H9 (cell line): ENCODE results near the gene GCAT. TPM values are rescaled to one million over a fixed set of nuclear protein-coding genes. Genes with fewer than 3 reads are reported as not detected.

Experiments
- DNase-seq: peaks from one replicate; pipeline ENCODE4 v3.0.0-alpha.2; 2017
- H2AFZ ChIP-seq: one replicate; pipeline ENCODE4 v1.6.1; 2013; ENCODE audit warnings: mild to moderate bottlenecking, low read length, control low read depth, moderate library complexity
- H2AK5ac ChIP-seq: 2 replicates; pipeline ENCODE4 v1.6.1; 2013; ENCODE audit warnings: low read length, control low read depth, mixed read lengths; ENCODE audit not compliant: insufficient read length
- H2BK120ac ChIP-seq: one replicate; pipeline ENCODE4 v1.6.1; 2013; ENCODE audit warnings: low read depth, mild to moderate bottlenecking, low read length, control low read depth, inconsistent platforms; ENCODE audit not compliant: poor library complexity, severe bottlenecking
- H2BK12ac ChIP-seq: 2 replicates; pipeline ENCODE4 v1.6.1; 2013; ENCODE audit warnings: low read length, control low read depth, mixed read lengths, low read depth; ENCODE audit not compliant: insufficient read length
- H2BK15ac ChIP-seq: 2 replicates; pipeline ENCODE4 v1.6.1; 2013; ENCODE audit warnings: low read depth, low read length, control low read depth
- H2BK20ac ChIP-seq: one replicate; pipeline ENCODE4 v1.6.1; 2013; ENCODE audit warnings: low read depth, mild to moderate bottlenecking, low read length, control low read depth, inconsistent platforms; ENCODE audit not compliant: poor library complexity, severe bottlenecking
- H2BK5ac ChIP-seq: 2 replicates; pipeline ENCODE4 v1.6.1; 2013; ENCODE audit warnings: low read length, control low read depth, mixed read lengths; ENCODE audit not compliant: insufficient read length
- H3K14ac ChIP-seq: 2 replicates; pipeline ENCODE4 v1.6.1; 2013; ENCODE audit warnings: low read length, control low read depth; ENCODE audit not compliant: insufficient read depth
- H3K18ac ChIP-seq: 2 replicates; pipeline ENCODE4 v1.6.1; 2013; ENCODE audit warnings: low read depth, mild to moderate bottlenecking, mixed read lengths, low read length, control low read depth; ENCODE audit not compliant: insufficient read length
- H3K23ac ChIP-seq: 2 replicates; pipeline ENCODE4 v1.6.1; 2013; ENCODE audit warnings: low read length, control low read depth, mixed read lengths, low read depth; ENCODE audit not compliant: insufficient read length
- H3K23me2 ChIP-seq: 2 replicates; pipeline ENCODE4 v1.6.1; 2013; ENCODE audit warnings: low read depth, mild to moderate bottlenecking, mixed read lengths, low read length, control low read depth; ENCODE audit not compliant: insufficient read length, poor library complexity, severe bottlenecking
- H3K27ac ChIP-seq: 2 replicates; pipeline ENCODE4 v1.5.1; 2013; ENCODE audit warnings: low read length, control low read depth, mixed read lengths, low read depth; ENCODE audit not compliant: insufficient read length
- H3K27me3 ChIP-seq: 2 replicates; pipeline ENCODE4 v1.6.1; 2013; ENCODE audit warnings: low read length, control low read depth, inconsistent platforms; ENCODE audit not compliant: insufficient read depth
- H3K4ac ChIP-seq: 2 replicates; pipeline ENCODE4 v1.6.1; 2013; ENCODE audit warnings: low read depth, mild to moderate bottlenecking, control low read depth, inconsistent platforms, low read length, moderate library complexity
- H3K4me1 ChIP-seq: 2 replicates; pipeline ENCODE4 v1.6.1; 2013; ENCODE audit warnings: low read length, control low read depth, inconsistent platforms; ENCODE audit not compliant: insufficient read depth
- H3K4me2 ChIP-seq: 2 replicates; pipeline ENCODE4 v1.6.1; 2013; ENCODE audit warnings: low read length, control low read depth, mixed read lengths; ENCODE audit not compliant: insufficient read length, insufficient read depth
- H3K56ac ChIP-seq: 2 replicates; pipeline ENCODE4 v1.6.1; 2013; ENCODE audit warnings: low read depth, mild to moderate bottlenecking, mixed read lengths, low read length, control low read depth; ENCODE audit not compliant: insufficient read length
- H3K79me1 ChIP-seq: 2 replicates; pipeline ENCODE4 v1.6.1; 2013; ENCODE audit warnings: low read depth, mild to moderate bottlenecking, moderate library complexity, low read length, control low read depth, inconsistent platforms; ENCODE audit not compliant: insufficient read depth, poor library complexity, severe bottlenecking
- H3K79me2 ChIP-seq: 2 replicates; pipeline ENCODE4 v1.6.1; 2013; ENCODE audit warnings: low read length, control low read depth, inconsistent platforms; ENCODE audit not compliant: insufficient read depth
- H3K9ac ChIP-seq: 2 replicates; pipeline ENCODE4 v1.6.1; 2013; ENCODE audit warnings: low read length, control low read depth, mixed read lengths; ENCODE audit not compliant: insufficient read length; ENCODE audit errors: extremely low read depth
- H3K9me3 ChIP-seq: one replicate; pipeline ENCODE4 v1.6.1; 2013; ENCODE audit warnings: low read depth, low read length, inconsistent platforms; ENCODE audit not compliant: control insufficient read depth
- H3T11ph ChIP-seq: one replicate; pipeline ENCODE4 v1.6.1; 2013; ENCODE audit warnings: mild to moderate bottlenecking, low read length, control low read depth, inconsistent platforms
- H4K20me1 ChIP-seq: one replicate; pipeline ENCODE4 v1.6.1; 2013; ENCODE audit not compliant: control insufficient read depth, insufficient read length, insufficient read depth
- H4K5ac ChIP-seq: 2 replicates; pipeline ENCODE4 v1.6.1; 2013; ENCODE audit warnings: low read depth, mild to moderate bottlenecking, mixed read lengths, low read length, control low read depth; ENCODE audit not compliant: insufficient read length
- H4K8ac ChIP-seq: replicated peaks from 2 replicates; pipeline ENCODE4 v1.6.1; 2013; ENCODE audit warnings: low read length, control low read depth, mixed read lengths, low read depth; ENCODE audit not compliant: insufficient read length
- H4K91ac ChIP-seq: 2 replicates; pipeline ENCODE4 v1.6.1; 2013; ENCODE audit warnings: low read depth, mild to moderate bottlenecking, moderate library complexity, mixed read lengths, low read length, control low read depth; ENCODE audit not compliant: insufficient read length
- H3K27ac Mint-ChIP-seq, 3 experiments: 2 replicates in 2 of 3; 3 replicates in 1 of 3; pipeline ENCODE4 v1.8.0; 2020 to 2021; ENCODE audit warnings: mixed read lengths in 3 of 3, mild to moderate bottlenecking in 1 of 3, moderate library complexity in 1 of 3
- H3K27me3 Mint-ChIP-seq: 2 replicates; pipeline ENCODE4 v1.8.0; 2021; ENCODE audit warnings: low read depth, mild to moderate bottlenecking, moderate library complexity, mixed read lengths
- H3K36me3 Mint-ChIP-seq, 3 experiments: 2 replicates in 2 of 3; 3 replicates in 1 of 3; pipeline ENCODE4 v1.8.0; 2020 to 2021; ENCODE audit warnings: low read depth in 3 of 3, mixed read lengths in 3 of 3; ENCODE audit not compliant: insufficient read depth in 1 of 3
- H3K4me1 Mint-ChIP-seq, 2 experiments: 2 replicates each; pipeline ENCODE4 v1.8.0; 2020; ENCODE audit warnings: mixed read lengths in 2 of 2
- H3K4me3 Mint-ChIP-seq, 2 experiments: 2 replicates in 1 of 2; 3 replicates in 1 of 2; pipeline ENCODE4 v1.8.0; 2020 to 2021; ENCODE audit warnings: mild to moderate bottlenecking in 2 of 2, mixed read lengths in 2 of 2, moderate library complexity in 1 of 2
- H3K9me3 Mint-ChIP-seq, 2 experiments: 2 replicates in 1 of 2; 3 replicates in 1 of 2; pipeline ENCODE4 v1.8.0; 2020; ENCODE audit warnings: mild to moderate bottlenecking in 2 of 2, mixed read lengths in 2 of 2, moderate library complexity in 1 of 2
- CTCF ChIP-seq: fragments of 200-600 bp; sonication (generic); conservative IDR thresholded peaks from 3 replicates; pipeline ENCODE4 v1.8.0; 2021; ENCODE audit warnings: antibody characterized with exemption, mild to moderate bottlenecking
- WGBS: extraction: QIAGEN DNeasy Blood & Tissue Kit; methylation state at CpG from one replicate; pipeline ENCODE4 v1.1.7; 2013; ENCODE audit warnings: missing lambda C conversion rate, low lambda C conversion rate, mixed read lengths; ENCODE audit not compliant: insufficient read length; ENCODE audit errors: extremely low coverage; 5-methylcytosine and 5-hydroxymethylcytosine counted together
- total RNA-seq: library from RNA; stranded (reverse); gene quantifications from 2 replicates; pipeline ENCODE4 v1.2.1, GENCODE V29; 2021

GCAT gene
- total RNA-seq, 1 experiment from 2014 or later = 26.9 TPM

DNA sequence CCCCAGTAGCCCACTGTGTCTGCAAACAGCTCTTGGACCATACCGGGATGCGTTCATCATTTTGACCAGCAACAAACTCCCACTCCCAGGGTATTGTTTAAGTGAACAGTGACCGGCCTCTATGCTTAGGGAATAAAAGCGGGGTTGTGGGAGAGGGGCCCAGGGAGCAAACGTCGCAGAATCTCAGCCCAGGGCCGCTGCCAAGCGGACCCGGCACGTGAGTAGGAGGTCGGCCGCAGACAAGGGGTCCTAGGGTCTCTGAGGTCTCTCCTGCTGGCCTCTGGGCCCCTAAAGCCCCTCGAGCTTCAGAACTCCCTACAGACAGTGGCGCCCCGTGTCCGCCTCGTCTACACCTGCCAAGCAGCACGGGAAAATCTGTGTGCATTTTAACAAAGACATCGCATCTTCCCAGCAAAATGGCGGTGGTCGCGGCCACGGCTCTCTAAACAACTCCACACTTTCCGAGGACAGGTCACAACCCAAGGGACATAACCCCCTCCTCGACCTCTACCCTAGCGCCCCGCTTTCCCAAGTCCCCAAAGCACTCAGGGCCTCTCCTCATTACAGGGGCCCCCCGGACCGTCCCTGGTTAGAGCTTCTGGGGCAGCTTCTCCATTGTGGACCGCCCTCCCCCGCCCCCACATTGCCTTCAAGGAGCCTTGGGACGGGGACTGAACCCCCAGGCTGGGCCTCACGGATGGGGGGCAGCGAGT, 3.9 kb upstream of the GCAT start:
- Mint-ChIP-seq H3K4me1 (peaks cover 35 to 38% of the 10 kb centered on the region in 2 experiments), H3K9me3 (peaks cover 0 to 4% of the 10 kb centered on the region in 2 experiments; a peak in 3 of 5 replicates)

More for the DNA sequence above, 3.9 kb upstream of the GCAT start:
- H2BK5ac ChIP-seq = no peak overlapping the region
- no peak overlapping the region for H3K56ac ChIP-seq
- no peak for TF ChIP-seq CTCF
- H2BK12ac ChIP-seq = peak overlapping the region; percentile 36
- H2BK120ac ChIP-seq = peak overlapping the region; percentile 97
- H4K20me1 ChIP-seq = no peaks in the 10 kb centered on the region
- no peak overlapping the region for H4K8ac ChIP-seq
- H3K27ac ChIP-seq = no peak overlapping the region
- Mint-ChIP-seq H3K4me3 (peak overlapping the region; percentile 66 to 89), H3K36me3 (no peaks in the 10 kb centered on the region; a peak in 1 of 7 replicates), H3K27ac (peak overlapping the region in 2 of 3 experiments; percentile 82 to 86; a peak in 3 of 7 replicates), H3K27me3 (peaks cover 67% of the 10 kb centered on the region)
- H3K27me3 ChIP-seq = peaks cover 13% of the 10 kb centered on the region; the same call in 1 of the 2 replicates
- no peaks in the 10 kb centered on the region for H3K79me2 ChIP-seq
- H3K14ac ChIP-seq = peak overlapping the region; percentile 93
- H2AFZ ChIP-seq = no peak overlapping the region
- peak overlapping the region; percentile 67 for H3K18ac ChIP-seq
- no peak overlapping the region for H2BK15ac ChIP-seq
- H4K91ac ChIP-seq = peak overlapping the region; percentile 97
- no CpG with 5 or more reads among the region's 34 CpGs for WGBS
- H3K4me1 ChIP-seq = no peaks in the 10 kb centered on the region; the same call in 1 of the 2 replicates
- H2AK5ac ChIP-seq = no peak overlapping the region
- H3K4me2 ChIP-seq = peak overlapping the region; percentile 87
- H3K79me1 ChIP-seq = no peaks in the 10 kb centered on the region
- peaks cover 54% of the 10 kb centered on the region for H3K23me2 ChIP-seq
- no peak overlapping the region for H3T11ph ChIP-seq
- no peaks in the 10 kb centered on the region for H3K9me3 ChIP-seq
- no peak for DNase-seq
- H3K23ac ChIP-seq = no peak overlapping the region
- peak overlapping the region; percentile 38 for H3K9ac ChIP-seq
- peak overlapping the region; percentile 95 for H3K4ac ChIP-seq
- H2BK20ac ChIP-seq = peak overlapping the region; percentile 98
- no peak overlapping the region for H4K5ac ChIP-seq
